ENCODE measurements around the gene KLHL15. TPM values are rescaled to one million over a fixed set of nuclear protein-coding genes. Genes with fewer than 3 reads are reported as not detected.
A peak's percentile ranks its signal among the peaks of the same experiment; 100 is the strongest.

The KLHL15 gene
- total RNA-seq, 8 experiments from 2014 or later = 10.3 to 22.1 (median 13.9) TPM

- Histone ChIP-seq H3K4me3 (no peak overlapping the region), H3K4me1 (replicated peaks in 1 of 2) (peaks cover 0 to 20% of the 10 kb centered on the region in 2 donors), H3K27ac (no peak overlapping the region)
- WGBS, 10 experiments = 0 to 97% (median 75%) methylated on average over 2 to 9 of the region's 11 CpGs; no CpG with 5 or more reads in 5 of the 10 experiments
- in situ Hi-C loops (cut with MboI; ENCODE audit: low pct_unique_long_range_greater_than_20kb in 2 of 9, low sequenced_read_pairs in 9 of 9, unreplicated experiment in 9 of 9) = no loop called here
- peak in 3 of 8 experiments; percentile 40 to 69 (median 58) for ATAC-seq (replicated peaks in 6 of 8)
Observed at GRCh38 chrX:23935106-23935505, 91.9 kb downstream of the KLHL15 start.

Other genes starting within 250 kb of the KLHL15 start
- gene SAT1, start 244.0 kb downstream of the KLHL15 start, total RNA-seq = 100 to 1,000 TPM in 3 of 8 experiments, 10 to 100 TPM in 5; 13.3 to 269 (median 89.1) TPM
- 10 to 100 TPM; 26.1 to 78.8 (median 51.7) TPM for gene APOO, start 119.2 kb downstream of the KLHL15 start, total RNA-seq
- gene CXorf58, start 119.2 kb downstream of the KLHL15 start, total RNA-seq = under 1 TPM in 3 of 8 experiments, not detected in 5; 0.21 to 0.43 (median 0.33) TPM
- 100 to 1,000 TPM; 119 to 384 (median 244) TPM for gene EIF2S3, start 27.8 kb upstream of the KLHL15 start, total RNA-seq
- gene ZFX, start 122.5 kb upstream of the KLHL15 start, total RNA-seq = 10 to 100 TPM; 11.8 to 44.6 (median 24.1) TPM